GM21786 (cell line): ENCODE results near the gene KRT5.
"Not testable (repeated sequence)": the region's sequence is repeated elsewhere in the genome, so short reads cannot be mapped to it uniquely, and the experiment has no call there.

Experiments
- ATAC-seq: cut with Tn5 transposase; IDR thresholded peaks from one replicate; pipeline ENCODE4 v1.9.1; 2021; ENCODE audit not compliant: unreplicated experiment

KRT5 gene

DNA sequence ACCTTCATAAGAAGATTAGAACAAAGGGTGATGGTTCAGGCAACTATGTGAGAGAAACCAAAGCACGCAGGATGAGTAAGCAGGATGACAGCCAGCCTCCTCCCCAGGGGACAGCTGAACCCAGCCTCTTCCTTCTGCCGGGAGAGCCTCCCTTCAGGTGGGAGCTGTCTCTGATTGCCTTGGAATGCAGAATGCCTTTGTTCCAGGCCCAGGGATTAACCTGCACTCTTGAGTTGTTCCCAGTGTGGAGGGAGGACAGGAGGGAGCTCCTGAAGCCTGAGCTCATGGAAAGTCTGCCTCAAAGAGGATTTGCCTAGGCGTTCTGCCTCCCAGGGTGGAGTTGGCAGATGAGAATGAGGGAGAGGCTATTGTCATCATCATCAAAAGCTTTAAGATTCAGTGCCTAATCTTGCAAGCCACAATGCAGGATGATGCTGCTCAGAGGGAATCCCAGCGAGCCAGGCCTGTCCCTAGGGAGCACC lies 23.6 kb downstream of the KRT5 start:
- ATAC-seq: no peak

DNA sequence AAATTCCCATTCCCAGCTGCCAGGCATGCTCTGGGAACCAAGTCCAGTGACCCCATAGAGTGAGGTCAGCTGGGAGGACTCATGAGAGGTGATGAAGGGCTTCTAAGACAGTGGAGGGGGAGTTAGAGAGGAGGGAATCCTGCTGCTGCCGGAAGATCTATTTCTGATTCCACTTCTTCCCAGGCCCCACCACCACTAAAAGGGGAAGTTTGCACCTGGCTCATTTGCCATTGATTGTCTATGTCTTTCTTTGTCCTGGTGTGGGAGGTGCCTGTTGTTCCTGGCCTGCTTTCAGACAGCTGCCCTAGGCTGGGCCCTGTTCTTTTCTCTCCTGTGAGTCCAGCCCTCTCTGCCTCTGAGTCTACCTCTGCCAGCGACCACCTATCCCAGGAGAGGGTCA lies 24.1 kb downstream of the KRT5 start:
- ATAC-seq: no peak

DNA sequence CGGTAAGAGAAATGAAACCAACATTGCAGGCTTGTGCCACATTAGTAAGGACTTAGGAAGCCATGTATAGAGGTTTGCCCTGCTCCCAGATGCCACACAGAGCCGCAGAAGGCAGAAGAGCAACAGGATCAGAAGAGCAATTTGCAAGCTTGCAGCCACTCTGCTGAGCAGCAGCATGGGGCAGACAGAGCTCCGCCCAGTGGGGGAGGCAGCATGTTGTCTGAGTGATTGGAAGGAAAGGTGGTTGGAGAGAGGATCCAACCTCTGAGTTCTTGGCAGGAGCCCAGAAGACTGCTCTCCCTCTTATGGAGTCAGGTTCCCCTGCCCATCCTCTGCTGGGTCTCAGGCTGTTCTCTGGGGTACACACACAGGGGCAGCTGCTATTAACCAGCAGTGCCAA lies 24.8 kb downstream of the KRT5 start:
- no peak for ATAC-seq

DNA sequence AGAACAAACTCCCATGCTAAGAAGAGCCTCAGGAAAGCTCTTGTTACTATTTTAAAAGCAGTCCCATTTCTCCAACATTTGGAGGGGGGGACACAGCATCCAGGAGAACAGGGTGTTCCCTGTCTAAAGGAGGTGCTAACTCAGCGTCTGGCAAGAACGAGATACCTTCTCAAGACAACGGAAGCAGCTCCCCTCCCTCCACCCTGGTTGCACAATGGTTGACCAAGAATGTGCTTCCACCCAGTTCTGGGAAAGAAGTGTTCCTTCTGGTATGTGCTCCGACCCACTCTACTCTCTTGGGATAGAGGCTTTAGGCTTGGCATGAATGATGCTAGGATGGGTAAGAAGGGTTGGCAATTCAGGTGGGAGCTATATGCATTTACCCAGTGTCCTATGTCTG lies 25.7 kb downstream of the KRT5 start:
- ATAC-seq: no peak

DNA sequence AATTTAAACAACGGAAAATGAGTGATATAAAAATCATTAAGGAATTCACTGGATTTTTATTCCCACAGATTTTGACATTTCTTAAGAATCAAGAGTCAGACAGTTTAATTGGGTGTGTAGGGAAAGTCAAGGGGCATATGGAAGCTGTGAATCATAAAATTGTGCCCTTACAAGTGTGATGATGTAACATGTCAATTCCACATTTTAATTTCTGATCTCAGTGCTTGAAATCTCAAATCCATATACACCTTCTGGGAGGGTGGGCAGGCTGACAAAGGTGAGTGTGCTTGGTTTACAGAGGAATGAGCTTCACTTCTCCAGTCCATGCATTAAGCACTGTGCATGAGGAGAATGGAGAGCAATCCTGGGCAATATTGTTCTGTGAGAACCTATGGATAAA lies 26.1 kb downstream of the KRT5 start:
- ATAC-seq: no peak

DNA sequence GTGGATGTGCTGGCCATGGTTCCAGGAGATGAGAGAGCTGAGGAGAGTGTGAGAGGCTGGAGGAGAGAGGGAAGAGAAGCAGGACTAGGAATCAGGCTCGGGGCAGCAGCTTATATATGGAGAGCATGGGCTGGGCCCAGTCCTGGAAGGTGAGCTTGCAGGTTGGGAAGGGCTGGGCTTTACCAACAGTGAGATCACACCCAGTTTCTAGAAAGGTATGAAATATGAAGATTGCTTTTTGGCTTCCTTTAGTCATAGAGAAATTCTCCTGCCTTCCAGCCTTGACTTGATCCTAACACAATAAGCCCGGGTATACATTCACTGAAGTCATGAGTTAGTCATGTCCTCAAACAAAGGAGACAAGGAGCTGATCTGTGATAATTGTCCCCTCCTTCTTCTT lies 27.0 kb downstream of the KRT5 start, which contains the start of gene KRT6A:
Gene KRT6A, minus strand, starts transcription at position 86 of the 400 bp plus-strand sequence. Its CDS starts 69 bp downstream, at position 17.
- no peak for ATAC-seq

DNA sequence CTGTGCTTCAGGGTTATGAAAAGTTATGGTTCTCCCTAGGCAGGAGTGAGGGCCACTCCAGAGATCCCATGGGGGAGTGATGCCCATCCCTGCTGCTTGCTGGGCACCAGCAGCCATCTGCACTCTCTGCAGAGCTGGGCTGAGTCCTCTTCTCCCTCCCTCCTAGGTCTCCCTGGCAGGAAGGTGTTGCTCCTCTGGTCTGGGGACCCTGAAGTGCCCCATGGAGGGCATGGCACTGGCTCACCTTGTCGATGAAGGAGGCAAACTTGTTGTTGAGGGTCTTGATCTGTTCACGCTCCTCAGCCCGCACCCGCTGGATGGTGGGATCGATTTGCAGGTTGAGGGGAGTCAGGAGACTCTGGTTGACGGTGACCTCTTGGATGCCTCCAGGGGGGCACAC lies 27.8 kb downstream of the KRT5 start:
- ATAC-seq: not testable (repeated sequence)

DNA sequence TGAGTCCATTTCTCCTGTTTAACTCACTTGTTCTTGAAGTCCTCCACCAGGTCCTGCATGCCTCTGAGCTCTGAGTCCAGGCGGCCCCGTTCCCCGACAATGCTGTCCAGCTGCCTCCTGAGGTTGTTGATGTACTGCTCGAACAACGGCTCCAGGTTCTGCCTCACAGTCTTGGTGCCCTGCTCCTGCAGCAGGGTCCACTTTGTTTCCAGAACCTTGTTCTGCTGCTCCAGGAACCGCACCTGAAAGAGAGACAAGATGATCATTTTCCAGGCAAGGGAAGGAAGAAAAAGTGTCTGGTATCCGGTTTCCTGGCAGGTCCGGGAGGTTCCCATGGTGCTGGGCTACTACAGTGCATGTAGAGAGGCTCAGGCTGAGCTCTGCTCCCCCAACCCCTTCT lies 28.7 kb downstream of the KRT5 start:
- not testable (repeated sequence) for ATAC-seq

DNA sequence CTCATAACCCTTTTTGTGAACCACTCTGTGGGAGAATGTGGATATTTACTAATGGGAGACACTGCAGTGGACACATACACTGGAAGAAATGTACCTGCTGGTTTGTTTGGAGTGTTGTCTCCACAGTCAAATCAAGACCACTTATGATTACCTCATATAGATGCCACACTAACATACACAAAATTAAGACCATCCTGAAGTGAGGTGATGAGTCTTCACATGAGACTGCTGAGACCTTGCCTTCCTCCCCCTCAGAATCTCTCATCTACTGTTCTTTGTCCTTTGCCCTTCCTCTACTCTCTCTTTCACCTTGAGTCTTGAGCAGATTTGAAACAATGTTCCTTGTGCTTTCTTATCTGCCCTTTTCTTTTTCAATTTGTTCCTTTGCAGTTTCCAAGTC lies 31.5 kb downstream of the KRT5 start:
- no peak for ATAC-seq

DNA sequence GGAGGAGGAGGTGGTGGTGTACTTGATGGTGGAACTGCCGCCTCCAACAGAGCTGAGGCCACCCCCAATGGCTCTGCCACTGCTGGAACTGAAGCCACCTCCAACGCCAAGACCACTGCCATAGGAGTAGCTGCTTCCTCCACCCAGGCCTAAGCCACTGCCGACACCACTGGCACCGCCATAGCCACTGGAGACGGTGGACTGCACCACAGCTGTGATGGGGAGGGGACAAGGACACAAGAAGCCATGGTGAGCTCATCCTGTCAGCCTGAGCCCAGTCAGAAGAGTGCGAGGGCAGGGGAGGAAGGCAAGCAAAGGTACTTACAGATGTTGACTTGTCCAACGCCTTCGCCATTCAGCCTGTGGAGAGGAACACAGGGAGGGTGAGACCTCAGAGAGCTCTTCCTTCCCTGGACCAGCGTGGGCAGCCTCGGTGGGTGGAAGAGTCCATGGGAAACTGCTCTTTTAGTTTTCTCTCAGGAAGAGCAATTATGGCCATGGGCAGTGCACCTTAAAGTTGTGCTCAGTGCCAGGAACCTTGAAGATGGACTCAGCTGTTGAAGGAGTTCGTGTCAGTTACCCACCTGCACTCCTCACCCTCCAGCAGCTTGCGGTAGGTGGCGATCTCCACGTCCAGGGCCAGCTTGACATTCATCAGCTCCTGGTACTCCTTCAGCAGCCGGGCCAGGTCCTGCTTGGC lies 32.3 kb downstream of the KRT5 start:
- ATAC-seq: not testable (repeated sequence)

DNA sequence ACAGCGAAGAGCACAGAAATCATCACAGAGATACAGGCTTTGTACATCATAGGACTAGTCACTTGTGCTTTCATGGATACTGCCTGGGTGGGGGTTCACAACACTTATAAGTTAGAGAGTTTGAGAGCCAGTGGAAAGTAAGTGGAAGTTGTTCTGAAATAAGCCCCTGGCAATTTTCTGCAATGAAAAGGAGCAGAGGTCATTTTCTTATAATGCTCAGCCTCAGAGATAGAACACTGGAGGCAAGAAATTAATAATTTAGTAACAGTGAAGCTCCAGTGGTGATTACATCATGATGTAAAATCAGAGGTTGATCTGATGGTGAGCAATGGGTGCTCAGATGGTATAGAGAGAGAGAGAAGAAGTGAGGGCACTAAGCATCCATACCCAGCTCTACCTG lies 33.0 kb downstream of the KRT5 start:
- no peak for ATAC-seq

DNA sequence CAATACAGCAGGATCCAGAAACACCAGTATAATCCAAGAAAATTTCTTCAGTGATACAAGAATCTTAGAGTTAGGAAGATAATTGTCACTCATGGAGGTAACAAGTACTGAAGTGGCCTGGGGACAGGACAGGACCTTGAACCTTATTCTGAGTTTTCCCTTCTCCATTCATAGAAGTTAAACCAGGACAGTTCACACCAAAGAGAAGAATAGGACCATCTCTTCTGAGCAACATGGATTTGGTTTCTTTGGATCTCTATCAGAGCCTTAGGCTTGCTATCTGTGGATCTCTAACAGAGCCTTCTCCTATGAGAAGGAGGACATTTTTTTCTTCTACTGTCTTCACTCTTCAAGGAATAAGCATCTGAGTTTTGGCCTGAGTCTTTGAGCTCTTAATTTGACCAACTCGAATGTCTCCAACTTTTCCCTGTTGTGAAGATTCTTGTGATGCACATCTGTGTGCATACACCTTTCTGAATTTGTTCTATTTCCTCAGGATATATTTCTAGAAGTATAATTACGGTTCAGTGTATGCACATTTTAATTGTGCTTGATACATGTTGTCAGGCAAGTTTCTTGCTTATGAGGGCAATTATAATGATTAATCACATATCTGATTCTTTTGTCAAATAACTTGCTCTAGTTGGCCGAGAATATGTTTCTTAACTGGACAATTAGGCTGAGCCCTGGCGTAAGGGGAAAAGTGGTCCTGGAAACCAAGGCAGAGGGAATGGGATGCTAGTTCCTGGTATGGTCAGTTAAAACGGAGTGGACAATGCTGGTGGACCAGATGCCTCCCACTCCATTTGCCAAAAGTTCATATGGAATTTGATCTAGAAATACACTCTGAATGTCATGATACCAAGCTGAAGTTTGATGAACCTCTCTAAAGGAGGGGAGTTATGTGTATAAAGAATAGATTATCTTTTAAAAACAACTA lies 33.8 kb downstream of the KRT5 start:
- no peak for ATAC-seq

DNA sequence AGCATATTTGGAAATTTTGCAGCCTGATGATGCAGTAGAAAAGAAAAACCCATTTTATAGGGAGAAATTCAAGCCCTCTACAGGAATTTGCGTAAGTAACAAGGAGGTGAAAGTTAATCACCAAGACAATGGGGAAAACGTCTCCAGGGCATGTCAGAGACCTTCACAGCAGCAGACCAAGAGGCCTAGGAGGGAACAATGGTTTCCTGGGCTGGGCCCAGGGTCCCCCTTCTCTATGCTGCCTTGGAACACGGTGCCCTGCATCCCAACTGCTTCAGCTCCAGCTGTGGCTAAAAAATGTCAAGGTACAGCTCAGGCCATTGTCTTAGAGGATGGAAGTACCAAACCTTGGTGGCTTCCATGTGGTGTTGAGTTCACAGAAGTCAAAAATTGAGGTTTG lies 40.1 kb downstream of the KRT5 start:
- no peak for ATAC-seq

DNA sequence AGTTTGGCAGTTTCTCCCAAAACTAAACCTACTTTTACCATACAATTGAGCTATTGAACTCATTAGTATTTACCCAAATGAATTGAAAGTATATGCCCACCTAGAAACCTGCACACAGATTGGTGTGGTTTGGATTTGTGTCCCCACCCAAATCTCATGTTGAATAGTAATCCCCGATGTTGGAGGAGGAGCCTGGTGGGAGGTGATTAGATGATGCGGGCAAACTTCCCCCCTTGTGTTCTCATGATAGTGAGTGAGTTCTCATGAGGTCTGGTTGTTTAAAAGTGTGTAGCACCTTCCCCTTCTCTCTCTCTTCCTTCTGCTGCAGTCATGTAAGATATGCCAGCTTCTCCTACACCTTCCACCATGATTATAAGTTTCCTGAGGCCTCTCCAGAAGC lies 42.5 kb downstream of the KRT5 start:
- no peak for ATAC-seq

DNA sequence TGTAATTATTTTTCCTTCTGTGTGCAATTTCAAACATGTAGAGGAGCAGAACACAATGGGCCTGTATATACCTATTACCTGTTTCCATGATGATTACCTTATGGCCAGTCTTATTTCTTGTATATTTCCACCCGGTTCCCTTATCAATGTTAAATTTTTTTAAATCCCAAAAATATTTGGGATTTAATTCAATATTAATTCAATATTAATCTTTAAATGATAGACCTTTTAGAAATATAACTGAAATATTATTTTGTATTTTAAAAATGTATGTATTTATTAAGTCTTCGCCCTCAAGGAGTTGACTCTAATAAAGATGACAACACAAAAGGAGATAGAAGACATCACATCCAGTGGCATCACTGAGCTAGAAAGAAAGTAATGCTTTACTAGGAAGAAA lies 46.0 kb downstream of the KRT5 start:
- no peak for ATAC-seq

DNA sequence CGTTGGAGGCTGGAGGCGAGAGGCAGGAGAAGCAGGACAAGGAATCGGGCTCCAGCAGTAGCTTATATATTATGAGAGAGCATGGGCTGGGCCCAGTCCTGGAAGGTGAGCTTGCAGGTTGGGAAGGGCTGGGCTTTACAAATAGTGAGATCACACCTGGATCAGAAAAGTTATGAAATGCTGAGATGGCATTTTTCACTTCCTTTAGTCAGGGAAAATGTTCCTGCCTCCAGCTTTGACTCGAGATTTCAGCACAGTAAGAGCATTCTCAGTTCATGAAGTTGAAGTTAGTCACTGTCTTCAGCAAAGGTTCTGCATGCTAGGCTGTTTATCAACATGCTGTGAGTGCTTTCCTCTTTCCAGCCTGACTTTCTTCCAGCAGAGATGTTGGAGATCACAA lies 46.4 kb downstream of the KRT5 start, which contains the start of gene KRT6C:
Gene KRT6C, minus strand, starts transcription at position 38 of the 400 bp plus-strand sequence. CDS start 68 bp downstream, outside the sequence.
- no peak for ATAC-seq

DNA sequence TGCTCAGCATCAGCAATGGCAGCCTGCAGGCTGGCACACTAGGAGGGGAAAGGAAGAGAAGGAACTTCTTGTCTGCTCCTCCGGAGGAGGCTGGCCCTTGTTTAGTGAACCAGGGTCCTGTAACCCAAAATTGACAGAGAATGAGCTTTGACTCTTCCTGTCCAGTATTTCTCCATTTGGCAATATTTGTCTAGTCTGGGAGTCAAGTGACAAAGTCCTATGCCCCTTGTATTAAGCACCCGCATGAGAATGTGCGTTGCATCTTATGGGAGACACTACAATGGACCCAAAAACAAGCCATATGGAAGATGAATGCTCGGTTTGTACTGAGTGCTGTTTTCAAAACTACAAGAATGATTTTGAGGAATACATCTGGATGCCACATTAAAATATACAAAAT lies 50.3 kb downstream of the KRT5 start:
- no peak for ATAC-seq

DNA sequence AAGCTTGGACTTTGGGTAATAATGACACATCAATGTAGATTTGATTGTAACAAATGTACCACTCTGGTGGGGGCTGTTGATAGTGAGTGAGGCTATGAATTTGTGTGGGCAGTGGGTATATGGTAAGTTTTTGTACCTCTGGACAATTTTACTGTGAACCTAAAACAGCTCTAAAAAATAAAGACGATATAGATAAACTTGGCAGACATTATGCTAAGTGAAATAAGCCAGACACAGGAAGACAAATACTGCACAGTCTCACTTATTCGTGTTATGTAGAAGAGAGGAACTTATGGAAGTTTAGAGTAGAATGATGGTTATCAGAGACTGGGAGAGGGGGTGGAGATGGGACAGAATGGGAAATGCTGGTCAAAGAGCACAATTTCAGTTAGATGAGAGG lies 55.3 kb downstream of the KRT5 start:
- no peak for ATAC-seq
